HG03342 (cell line): ENCODE measurements around the gene DENND5A.

Source experiments
- ATAC-seq: cut with Tn5 transposase; IDR thresholded peaks from one replicate; pipeline ENCODE4 v1.9.1; 2021; ENCODE audit warnings: mild to moderate bottlenecking, moderate library complexity; ENCODE audit not compliant: unreplicated experiment

Gene DENND5A

GRCh38 chr11:9265211-9266131 is at the start of gene DENND5A:
DENND5A (minus strand) TSS chr11:9265350; CDS start chr11:9265069, 281 bp downstream.
- peak; percentile 39 for ATAC-seq

GRCh38 chr11:9314291-9315077 is 49.3 kb upstream of the DENND5A start, which contains the start of gene TMEM41B:
TMEM41B (minus strand) TSS chr11:9314593; CDS start chr11:9314441, 152 bp downstream.
- peak; percentile 97 for ATAC-seq

- peak; percentile 22 for ATAC-seq
Observed at GRCh38 chr11:9313648-9314290, 48.6 kb upstream of the DENND5A start.

GRCh38 chr11:9310485-9311090 is 45.4 kb upstream of the DENND5A start:
- no peak for ATAC-seq

- ATAC-seq, result no peak
Observed at GRCh38 chr11:9304178-9304577, 39.0 kb upstream of the DENND5A start.

- no peak for ATAC-seq
Observed at GRCh38 chr11:9302448-9302847, 37.3 kb upstream of the DENND5A start.

GRCh38 chr11:9301720-9302119 is 36.6 kb upstream of the DENND5A start:
- ATAC-seq, result no peak

- ATAC-seq, result no peak
Observed at GRCh38 chr11:9293646-9294045, 28.5 kb upstream of the DENND5A start.

GRCh38 chr11:9285850-9286587 is 20.9 kb upstream of the DENND5A start:
- ATAC-seq, result no peak

- peak; percentile 92 for ATAC-seq
Observed at GRCh38 chr11:9280655-9281301, 15.6 kb upstream of the DENND5A start.

- no peak for ATAC-seq
Observed at GRCh38 chr11:9277176-9277575, 12.0 kb upstream of the DENND5A start.

GRCh38 chr11:9276571-9276970 is 11.4 kb upstream of the DENND5A start:
- no peak for ATAC-seq

- ATAC-seq, result no peak
Observed at GRCh38 chr11:9274499-9275258, 9.5 kb upstream of the DENND5A start.

- no peak for ATAC-seq
Observed at GRCh38 chr11:9273376-9274336, 8.5 kb upstream of the DENND5A start.

- ATAC-seq, result no peak
Observed at GRCh38 chr11:9269492-9270013, 4.4 kb upstream of the DENND5A start.

- no peak for ATAC-seq
Observed at GRCh38 chr11:9267680-9268079, 2.5 kb upstream of the DENND5A start.

GRCh38 chr11:9266926-9267325 is 1.8 kb upstream of the DENND5A start:
- ATAC-seq, result no peak
